ENCODE results near the gene GRID1.

Gene GRID1

DNA sequence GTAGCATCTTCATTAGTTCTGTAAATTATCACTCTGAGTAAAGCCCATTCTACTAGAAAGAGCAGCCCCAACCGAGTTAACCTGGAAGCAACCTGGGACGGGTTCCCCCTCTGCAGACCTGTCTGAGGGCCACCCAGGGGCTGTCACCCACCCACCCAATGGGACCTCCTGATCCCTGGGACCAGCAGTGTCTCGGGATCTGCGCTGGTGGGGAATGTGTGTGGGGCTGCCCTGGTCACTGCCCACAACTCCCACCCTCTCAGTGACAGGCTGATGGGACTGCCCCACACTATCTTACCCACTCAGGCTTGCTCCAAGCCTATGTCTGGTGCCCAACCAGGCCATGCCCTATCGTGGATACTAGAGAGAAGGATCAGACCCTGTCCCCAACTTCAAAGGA, 215.0 kb downstream of the GRID1 start:
- H3K9ac ChIP-seq (ENCODE audit: low read depth in 1 of 2, low read length in 2 of 2): no peak overlapping the region
- H3K9me3 ChIP-seq (ENCODE audit: control insufficient read depth in 2 of 2, low read length in 2 of 2): no peaks in the 10 kb centered on the region
- H3K27ac ChIP-seq (ENCODE audit: low read depth in 2 of 2, low read length in 2 of 2): no peak overlapping the region
- H3K27me3 ChIP-seq (ENCODE audit: control insufficient read depth in 2 of 2, insufficient read depth in 2 of 2, low read length in 2 of 2): no peaks in the 10 kb centered on the region
- no peak overlapping the region for H3K4me3 ChIP-seq (ENCODE audit: low read length in 2 of 2)
- H3K36me3 ChIP-seq (ENCODE audit: control insufficient read depth in 2 of 2, insufficient read depth in 2 of 2, low read length in 2 of 2): no peaks in the 10 kb centered on the region
- H3K4me1 ChIP-seq (ENCODE audit: control insufficient read depth in 2 of 2, insufficient read depth in 2 of 2, low read length in 2 of 2): no peaks in the 10 kb centered on the region

DNA sequence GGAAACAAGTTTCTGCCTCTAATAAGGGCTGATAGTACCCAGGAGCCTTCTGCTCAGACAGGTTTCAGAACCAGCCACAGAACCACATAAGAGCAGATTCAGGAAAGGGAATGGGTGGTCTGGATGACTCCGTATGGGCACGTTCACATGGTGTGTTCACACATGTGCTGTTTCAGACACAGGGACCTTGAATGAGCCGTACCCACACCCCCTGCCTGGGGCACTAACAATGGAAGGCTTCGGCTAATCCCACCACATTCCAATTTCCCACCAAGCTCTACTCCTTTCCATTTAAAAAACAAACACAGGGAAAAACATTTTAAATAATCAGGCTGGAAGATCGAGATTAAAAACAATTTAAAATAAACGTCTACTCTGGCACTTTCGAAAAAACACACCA, 217.3 kb downstream of the GRID1 start:
- H3K9ac ChIP-seq (ENCODE audit: low read depth in 1 of 2, low read length in 2 of 2): no peak overlapping the region

DNA sequence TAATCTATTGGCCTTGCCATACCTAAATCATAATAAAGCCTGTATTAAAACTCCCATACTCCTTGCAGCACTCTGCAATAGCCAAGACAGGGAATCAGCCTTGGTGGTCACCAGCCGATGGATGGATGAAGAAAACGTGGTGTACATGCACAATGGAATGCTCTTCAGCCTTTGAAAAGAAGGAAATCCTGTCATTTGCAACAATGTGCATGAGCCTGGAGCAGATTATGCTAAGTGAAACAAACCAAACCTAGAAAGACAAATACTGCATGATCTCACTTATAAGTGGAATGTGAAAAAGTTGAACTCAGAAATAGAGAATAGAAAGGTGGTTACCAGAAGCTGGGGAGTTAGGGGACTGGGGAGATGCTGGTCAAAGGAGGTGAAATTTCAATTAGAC, 218.5 kb downstream of the GRID1 start:
- Histone ChIP-seq H3K9me3 (ENCODE audit: control insufficient read depth in 2 of 2, low read length in 2 of 2) (no peaks in the 10 kb centered on the region), H3K27me3 (ENCODE audit: control insufficient read depth in 2 of 2, insufficient read depth in 2 of 2, low read length in 2 of 2) (no peaks in the 10 kb centered on the region), H3K9ac (ENCODE audit: low read depth in 1 of 2, low read length in 2 of 2) (no peak overlapping the region), H3K36me3 (ENCODE audit: control insufficient read depth in 2 of 2, insufficient read depth in 2 of 2, low read length in 2 of 2) (no peaks in the 10 kb centered on the region), H3K27ac (ENCODE audit: low read depth in 2 of 2, low read length in 2 of 2) (no peak overlapping the region), H3K4me3 (ENCODE audit: low read length in 2 of 2) (no peak overlapping the region), H3K4me1 (ENCODE audit: control insufficient read depth in 2 of 2, insufficient read depth in 2 of 2, low read length in 2 of 2) (no peaks in the 10 kb centered on the region)

More for the DNA sequence above, 217.3 kb downstream of the GRID1 start:
- Histone ChIP-seq H3K9me3 (ENCODE audit: control insufficient read depth in 2 of 2, low read length in 2 of 2) (no peaks in the 10 kb centered on the region), H3K27me3 (ENCODE audit: control insufficient read depth in 2 of 2, insufficient read depth in 2 of 2, low read length in 2 of 2) (no peaks in the 10 kb centered on the region), H3K4me3 (ENCODE audit: low read length in 2 of 2) (no peak overlapping the region), H3K4me1 (ENCODE audit: control insufficient read depth in 2 of 2, insufficient read depth in 2 of 2, low read length in 2 of 2) (no peaks in the 10 kb centered on the region), H3K36me3 (ENCODE audit: control insufficient read depth in 2 of 2, insufficient read depth in 2 of 2, low read length in 2 of 2) (no peaks in the 10 kb centered on the region), H3K27ac (ENCODE audit: low read depth in 2 of 2, low read length in 2 of 2) (no peak overlapping the region)

DNA sequence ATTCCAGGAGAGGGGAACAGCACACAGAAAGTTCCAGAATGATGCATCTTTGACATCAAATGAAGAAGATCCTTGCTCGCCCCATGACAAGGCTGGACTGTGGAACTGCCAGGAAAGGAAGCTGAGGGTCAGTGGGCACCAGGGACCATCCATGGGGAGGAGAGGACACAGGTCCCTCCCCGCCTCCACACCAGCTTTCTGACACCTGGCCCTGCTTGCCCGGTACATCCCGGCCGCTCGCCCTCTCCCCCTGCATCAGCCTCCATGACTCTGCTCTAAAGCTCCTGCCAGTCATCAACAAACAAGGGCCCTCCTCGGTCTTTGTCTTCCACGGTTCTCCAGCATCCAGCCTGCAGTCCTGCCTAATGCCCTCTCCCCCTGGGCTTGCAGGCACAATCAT, 222.3 kb downstream of the GRID1 start:
- no peaks in the 10 kb centered on the region for H3K9me3 ChIP-seq (ENCODE audit: control insufficient read depth in 2 of 2, low read length in 2 of 2)
- H3K27ac ChIP-seq (ENCODE audit: low read depth in 2 of 2, low read length in 2 of 2): no peak overlapping the region
- no peak overlapping the region for H3K4me3 ChIP-seq (ENCODE audit: low read length in 2 of 2)
- no peaks in the 10 kb centered on the region for H3K27me3 ChIP-seq (ENCODE audit: control insufficient read depth in 2 of 2, insufficient read depth in 2 of 2, low read length in 2 of 2)
- no peaks in the 10 kb centered on the region for H3K36me3 ChIP-seq (ENCODE audit: control insufficient read depth in 2 of 2, insufficient read depth in 2 of 2, low read length in 2 of 2)
- no peak overlapping the region for H3K9ac ChIP-seq (ENCODE audit: low read depth in 1 of 2, low read length in 2 of 2)
- no peaks in the 10 kb centered on the region for H3K4me1 ChIP-seq (ENCODE audit: control insufficient read depth in 2 of 2, insufficient read depth in 2 of 2, low read length in 2 of 2)

DNA sequence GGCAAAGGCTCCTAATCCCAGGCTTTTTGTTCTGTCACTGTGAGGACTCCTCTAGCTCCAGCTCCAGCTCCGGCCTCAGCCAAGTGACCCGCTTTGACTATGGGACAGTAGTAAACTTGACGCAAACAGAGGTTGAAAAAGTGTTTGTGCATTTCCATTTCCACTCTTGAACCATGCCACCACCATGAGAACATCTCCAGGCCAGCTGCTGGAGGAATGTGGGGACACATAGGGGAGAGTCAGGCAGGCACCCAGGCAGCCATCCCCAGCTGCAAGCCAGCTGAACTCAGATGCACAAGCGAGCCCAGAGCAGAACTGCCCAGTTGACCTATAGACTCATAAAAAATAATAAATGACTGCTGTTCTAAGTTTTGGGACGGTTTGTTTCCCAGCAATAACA, 224.7 kb downstream of the GRID1 start:
- no peaks in the 10 kb centered on the region for H3K9me3 ChIP-seq (ENCODE audit: control insufficient read depth in 2 of 2, low read length in 2 of 2)
- no peak overlapping the region for H3K27ac ChIP-seq (ENCODE audit: low read depth in 2 of 2, low read length in 2 of 2)
- no peaks in the 10 kb centered on the region for H3K27me3 ChIP-seq (ENCODE audit: control insufficient read depth in 2 of 2, insufficient read depth in 2 of 2, low read length in 2 of 2)
- H3K9ac ChIP-seq (ENCODE audit: low read depth in 1 of 2, low read length in 2 of 2): no peak overlapping the region
- no peaks in the 10 kb centered on the region for H3K36me3 ChIP-seq (ENCODE audit: control insufficient read depth in 2 of 2, insufficient read depth in 2 of 2, low read length in 2 of 2)
- H3K4me1 ChIP-seq (ENCODE audit: control insufficient read depth in 2 of 2, insufficient read depth in 2 of 2, low read length in 2 of 2): no peaks in the 10 kb centered on the region
- H3K4me3 ChIP-seq (ENCODE audit: low read length in 2 of 2): no peak overlapping the region

DNA sequence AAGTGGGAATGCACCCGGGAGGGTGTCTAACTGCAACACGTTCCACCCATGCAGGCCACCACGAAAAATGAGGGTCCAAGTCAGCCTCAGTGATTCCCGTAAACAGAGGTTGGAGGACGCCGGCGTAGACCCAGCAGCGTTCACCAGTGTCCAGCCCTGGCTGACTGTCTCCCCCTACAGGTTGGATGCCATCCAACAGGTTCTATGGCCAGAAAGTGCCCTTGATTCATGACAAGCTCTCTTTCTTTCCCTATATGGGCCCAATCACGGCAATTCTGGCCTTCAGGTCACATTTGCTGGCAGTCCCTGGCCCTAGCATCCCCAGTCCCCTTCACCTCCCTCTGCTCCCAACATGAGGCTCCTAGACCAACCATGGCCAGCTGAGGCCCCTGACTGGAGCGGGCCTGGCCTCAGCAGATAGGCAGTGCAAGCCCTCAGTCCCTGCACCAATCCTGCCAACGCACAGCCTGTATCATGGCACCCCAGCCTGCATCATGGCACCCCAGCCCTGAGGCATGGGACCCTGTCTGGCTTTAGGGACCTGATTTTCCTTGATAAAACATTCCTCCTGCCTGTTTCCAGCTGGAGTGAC, 227.4 kb downstream of the GRID1 start:
- no peak overlapping the region for H3K4me3 ChIP-seq (ENCODE audit: low read length in 2 of 2)
- no peaks in the 10 kb centered on the region for H3K4me1 ChIP-seq (ENCODE audit: control insufficient read depth in 2 of 2, insufficient read depth in 2 of 2, low read length in 2 of 2)
- no peaks in the 10 kb centered on the region for H3K9me3 ChIP-seq (ENCODE audit: control insufficient read depth in 2 of 2, low read length in 2 of 2)
- H3K27ac ChIP-seq (ENCODE audit: low read depth in 2 of 2, low read length in 2 of 2): no peak overlapping the region
- H3K9ac ChIP-seq (ENCODE audit: low read depth in 1 of 2, low read length in 2 of 2): no peak overlapping the region
- H3K27me3 ChIP-seq (ENCODE audit: control insufficient read depth in 2 of 2, insufficient read depth in 2 of 2, low read length in 2 of 2): no peaks in the 10 kb centered on the region
- H3K36me3 ChIP-seq (ENCODE audit: control insufficient read depth in 2 of 2, insufficient read depth in 2 of 2, low read length in 2 of 2): no peaks in the 10 kb centered on the region

DNA sequence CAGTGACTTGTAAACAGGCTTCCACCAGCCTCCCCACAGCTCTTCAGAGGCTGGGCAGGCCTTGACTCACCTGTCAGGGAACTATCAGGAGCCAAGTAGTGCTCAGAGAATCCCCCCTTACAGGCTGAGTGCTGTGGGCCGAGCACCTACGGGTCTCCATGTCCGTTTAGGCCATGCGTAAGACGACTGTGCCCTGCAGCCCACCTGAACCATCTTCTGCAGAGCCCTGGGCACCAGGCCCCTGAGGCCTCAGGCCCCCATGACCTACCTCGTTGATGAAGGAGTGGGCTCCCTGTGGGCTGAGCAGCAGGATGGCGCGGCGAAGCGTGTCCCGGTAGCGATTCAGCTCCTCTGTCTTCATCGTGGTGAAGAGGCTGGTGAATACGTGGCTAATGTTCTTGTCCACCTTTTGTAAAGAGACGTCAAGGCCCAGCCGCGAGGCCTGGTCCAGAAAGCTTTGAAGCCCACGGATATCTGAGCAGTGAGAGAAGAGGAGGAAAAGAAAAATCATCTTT, 228.0 kb downstream of the GRID1 start:
- no peak overlapping the region for H3K27ac ChIP-seq (ENCODE audit: low read depth in 2 of 2, low read length in 2 of 2)
- no peaks in the 10 kb centered on the region for H3K9me3 ChIP-seq (ENCODE audit: control insufficient read depth in 2 of 2, low read length in 2 of 2)
- no peaks in the 10 kb centered on the region for H3K27me3 ChIP-seq (ENCODE audit: control insufficient read depth in 2 of 2, insufficient read depth in 2 of 2, low read length in 2 of 2)
- no peaks in the 10 kb centered on the region for H3K4me1 ChIP-seq (ENCODE audit: control insufficient read depth in 2 of 2, insufficient read depth in 2 of 2, low read length in 2 of 2)
- no peak overlapping the region for H3K4me3 ChIP-seq (ENCODE audit: low read length in 2 of 2)
- no peak overlapping the region for H3K9ac ChIP-seq (ENCODE audit: low read depth in 1 of 2, low read length in 2 of 2)
- H3K36me3 ChIP-seq (ENCODE audit: control insufficient read depth in 2 of 2, insufficient read depth in 2 of 2, low read length in 2 of 2): no peaks in the 10 kb centered on the region

DNA sequence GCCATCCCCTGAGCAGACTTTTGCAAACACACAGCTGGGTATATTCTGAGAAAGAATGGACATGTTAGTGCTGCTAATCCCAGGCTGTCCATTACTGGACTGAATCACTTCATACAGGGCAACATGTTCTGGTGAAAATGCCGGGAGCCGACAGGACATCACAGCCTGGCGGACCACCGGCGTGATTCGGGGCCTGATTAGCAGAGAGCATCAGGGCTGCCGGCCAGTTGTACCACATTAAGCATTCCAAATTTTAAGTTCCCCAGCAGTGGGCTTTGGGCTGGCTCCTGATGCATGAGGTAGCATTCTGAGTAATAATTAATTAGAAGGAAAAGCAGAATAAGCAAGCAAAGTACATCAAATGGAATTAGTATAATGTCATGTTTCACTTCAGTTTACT, 229.0 kb downstream of the GRID1 start:
- Histone ChIP-seq H3K4me3 (ENCODE audit: low read length in 2 of 2) (no peak overlapping the region), H3K9ac (ENCODE audit: low read depth in 1 of 2, low read length in 2 of 2) (no peak overlapping the region), H3K27me3 (ENCODE audit: control insufficient read depth in 2 of 2, insufficient read depth in 2 of 2, low read length in 2 of 2) (no peaks in the 10 kb centered on the region), H3K9me3 (ENCODE audit: control insufficient read depth in 2 of 2, low read length in 2 of 2) (no peaks in the 10 kb centered on the region), H3K4me1 (ENCODE audit: control insufficient read depth in 2 of 2, insufficient read depth in 2 of 2, low read length in 2 of 2) (no peaks in the 10 kb centered on the region), H3K36me3 (ENCODE audit: control insufficient read depth in 2 of 2, insufficient read depth in 2 of 2, low read length in 2 of 2) (no peaks in the 10 kb centered on the region), H3K27ac (ENCODE audit: low read depth in 2 of 2, low read length in 2 of 2) (no peak overlapping the region)

DNA sequence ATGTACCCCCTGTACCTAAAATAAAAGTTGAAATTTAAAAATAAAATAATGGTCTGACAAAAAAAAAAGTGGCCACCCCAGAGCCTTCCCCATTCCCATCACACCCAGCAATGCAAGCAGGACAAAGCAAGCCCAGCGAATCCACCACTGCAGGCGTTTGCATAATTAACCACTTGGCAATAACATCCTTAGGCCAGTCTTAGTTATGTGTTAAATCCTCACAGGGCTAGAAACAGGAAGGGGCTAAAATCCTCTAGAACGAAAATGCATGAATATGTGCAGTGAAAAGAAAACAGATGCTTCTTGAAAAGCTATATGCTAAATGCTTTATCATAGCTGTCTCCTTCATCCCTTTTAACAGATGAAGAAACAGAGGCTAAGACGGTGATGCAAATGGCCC, 229.7 kb downstream of the GRID1 start:
- Histone ChIP-seq H3K4me3 (ENCODE audit: low read length in 2 of 2) (no peak overlapping the region), H3K4me1 (ENCODE audit: control insufficient read depth in 2 of 2, insufficient read depth in 2 of 2, low read length in 2 of 2) (no peaks in the 10 kb centered on the region), H3K9me3 (ENCODE audit: control insufficient read depth in 2 of 2, low read length in 2 of 2) (no peaks in the 10 kb centered on the region), H3K36me3 (ENCODE audit: control insufficient read depth in 2 of 2, insufficient read depth in 2 of 2, low read length in 2 of 2) (no peaks in the 10 kb centered on the region), H3K27ac (ENCODE audit: low read depth in 2 of 2, low read length in 2 of 2) (no peak overlapping the region), H3K27me3 (ENCODE audit: control insufficient read depth in 2 of 2, insufficient read depth in 2 of 2, low read length in 2 of 2) (no peaks in the 10 kb centered on the region), H3K9ac (ENCODE audit: low read depth in 1 of 2, low read length in 2 of 2) (no peak overlapping the region)

DNA sequence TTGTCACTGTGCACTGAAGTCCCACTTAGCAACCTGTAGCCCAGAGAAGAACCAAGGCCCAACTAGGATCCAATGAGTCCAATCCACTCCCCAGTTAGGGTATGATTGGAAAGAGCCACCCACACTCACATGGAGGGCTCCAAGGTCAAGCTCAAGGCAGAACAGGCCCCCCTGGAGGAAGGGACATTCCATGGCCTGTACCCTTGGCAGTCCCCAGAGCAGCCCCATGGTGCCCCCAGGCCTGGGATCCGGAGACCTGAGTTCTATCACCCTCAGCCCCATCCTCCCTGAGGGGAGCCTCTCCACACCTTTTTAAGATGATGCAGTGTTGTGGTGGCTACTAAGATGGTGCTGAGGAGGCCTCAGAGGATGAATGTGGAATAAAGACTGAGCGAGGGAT, 231.4 kb downstream of the GRID1 start:
- H3K9me3 ChIP-seq (ENCODE audit: control insufficient read depth in 2 of 2, low read length in 2 of 2): no peaks in the 10 kb centered on the region
- H3K27me3 ChIP-seq (ENCODE audit: control insufficient read depth in 2 of 2, insufficient read depth in 2 of 2, low read length in 2 of 2): no peaks in the 10 kb centered on the region
- H3K27ac ChIP-seq (ENCODE audit: low read depth in 2 of 2, low read length in 2 of 2): no peak overlapping the region
- no peak overlapping the region for H3K4me3 ChIP-seq (ENCODE audit: low read length in 2 of 2)
- H3K9ac ChIP-seq (ENCODE audit: low read depth in 1 of 2, low read length in 2 of 2): no peak overlapping the region
- H3K4me1 ChIP-seq (ENCODE audit: control insufficient read depth in 2 of 2, insufficient read depth in 2 of 2, low read length in 2 of 2): no peaks in the 10 kb centered on the region
- no peaks in the 10 kb centered on the region for H3K36me3 ChIP-seq (ENCODE audit: control insufficient read depth in 2 of 2, insufficient read depth in 2 of 2, low read length in 2 of 2)
